ENCODE results near the gene PXDN. TPM values are rescaled to one million over a fixed set of nuclear protein-coding genes. Genes with fewer than 3 reads are reported as not detected.

PXDN gene
- total and polyA plus RNA-seq, 9 of the 15 experiments (the other 6 are each of a cell fraction or from before 2014, with no cell fraction given) = 0.49 TPM; not detected in 8

DNA sequence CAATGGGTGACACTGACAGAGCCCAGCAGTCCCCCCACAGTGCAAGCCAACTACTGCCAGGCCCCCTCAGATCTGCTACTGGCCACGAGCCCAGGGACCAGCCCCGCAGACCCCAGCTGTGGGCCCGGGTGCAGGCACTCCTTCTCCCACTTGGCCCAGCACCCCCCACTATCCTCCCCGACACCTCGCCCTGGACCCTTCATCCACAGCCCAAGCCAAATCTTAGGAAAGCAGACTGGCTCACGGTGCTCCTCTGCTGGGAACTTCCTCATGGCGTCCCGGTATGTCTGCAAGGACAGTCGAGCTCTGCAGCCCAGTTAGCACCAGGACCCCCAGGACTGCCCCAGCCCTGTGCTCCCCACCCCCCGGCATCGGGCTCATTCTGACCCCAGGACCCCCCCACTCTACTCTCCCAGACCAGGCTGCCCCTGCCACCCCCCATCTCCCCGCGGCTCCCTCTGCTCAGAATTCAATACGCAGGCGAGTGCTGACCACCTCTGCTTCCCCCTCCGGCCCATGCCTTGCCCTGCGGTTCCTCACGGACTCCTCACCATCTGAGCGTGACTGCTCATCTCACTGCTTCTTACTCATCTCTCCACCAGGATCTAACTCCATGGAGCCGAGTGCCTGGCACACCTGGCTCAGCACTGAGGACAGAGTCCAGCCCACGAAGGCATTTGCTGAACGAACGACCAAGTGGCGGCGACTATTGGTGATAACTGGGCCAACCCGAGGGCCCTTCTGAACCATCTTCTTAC is 85.7 kb downstream of the PXDN start:
- DNase-seq (ENCODE audit: extremely low read depth in 1 of 4, low spot score in 3 of 4) = no peak
- intact Hi-C loops (cut with micrococcal nuclease) = no loop called here
- Histone ChIP-seq H3K79me2 (ENCODE audit: control insufficient read depth, insufficient read depth, low read length) (no peaks in the 10 kb centered on the region), H4K20me1 (replicated peaks; ENCODE audit: control insufficient read depth, insufficient read depth, low read length) (no peaks in the 10 kb centered on the region; the same call in 1 of the 2 replicates), H3K4me3 (no peak overlapping the region), H3K9me1 (ENCODE audit: control insufficient read depth, insufficient read depth, low read length) (no peaks in the 10 kb centered on the region), H2AFZ (ENCODE audit: low read depth, low read length) (no peak overlapping the region), H3K9me3 (replicated peaks; ENCODE audit: control insufficient read depth, insufficient read depth, low read depth, low read length) (no peaks in the 10 kb centered on the region), H3K4me2 (ENCODE audit: insufficient read depth, low read length) (no peak overlapping the region), H3K36me3 (ENCODE audit: control insufficient read depth, insufficient read depth, low read length) (no peaks in the 10 kb centered on the region), H3K27ac (ENCODE audit: extremely low read depth, low read depth, low read length) (no peak overlapping the region), H3K9ac (ENCODE audit: insufficient read depth in 1 of 2, low read depth in 2 of 2, low read length in 2 of 2) (no peak overlapping the region), H3K4me1 (replicated peaks in 1 of 2; ENCODE audit: control insufficient read depth in 2 of 2, insufficient read depth in 2 of 2, low read length in 2 of 2) (no peaks in the 10 kb centered on the region), H3K27me3 (ENCODE audit: control insufficient read depth in 2 of 2, insufficient read depth in 2 of 2, low read length in 2 of 2) (peaks cover 3 to 30% of the 10 kb centered on the region in 2 experiments; a peak in 3 of 5 replicates)
- ChIA-PET POLR2A (no interaction called here), CTCF (ENCODE audit: low intra/inter-chr PET ratio) (no interaction called here)
- no peak for FAIRE-seq
- in situ Hi-C loops (cut with MboI) = no loop called here
- no TSS peak for BruUV-seq (replicated peaks)
- under 1% methylated on average over 19 of the region's 26 CpGs for WGBS (ENCODE audit: insufficient coverage, low coverage, missing lambda C conversion rate)
- TF ChIP-seq BRD9 (IDR thresholded peaks at IDR 0.05; ENCODE audit: low read depth, partially characterized antibody) (no peak), FUS (optimal IDR thresholded peaks at IDR 0.05; ENCODE audit: low read depth, low read length) (no peak), GTF2E2 (tag; IDR thresholded peaks at IDR 0.05) (no peak), SPI1 (IDR thresholded peaks at IDR 0.05; ENCODE audit: borderline replicate concordance, low read depth, low read length) (no peak), E2F3 (CRISPR knock-in tag; IDR thresholded peaks at IDR 0.05) (no peak), U2AF1 (optimal IDR thresholded peaks at IDR 0.05; ENCODE audit: low read depth, low read length) (no peak), KDM4B (IDR thresholded peaks at IDR 0.05; ENCODE audit: borderline replicate concordance in 2 of 2, low read depth in 1 of 2) (no peak), SIX5 (IDR thresholded peaks at IDR 0.05; ENCODE audit: borderline replicate concordance in 1 of 2, insufficient read depth in 1 of 2, low read depth in 1 of 2, low read length in 2 of 2) (no peak), MYNN (IDR thresholded peaks at IDR 0.05) (no peak), MYNN (CRISPR knock-in tag; IDR thresholded peaks at IDR 0.05) (no peak), FOXK2 (conservative IDR thresholded peaks at IDR 0.05 in 1 of 2, IDR thresholded peaks at IDR 0.05 in 1 of 2; ENCODE audit: low read depth in 2 of 2) (no peak)
- no peak for ATAC-seq

Measured in K562 (cell line).